Natural killer cell (primary cell): ENCODE data around the gene EEIG2. TPM values are rescaled to one million over a fixed set of nuclear protein-coding genes. Genes with fewer than 3 reads are reported as not detected.

ENCODE experiments used
- ATAC-seq, 3 donors: fragments of 150-1000 bp in 2 of 3; fragments of 200-7000 bp in 1 of 3; cut with Tn5 transposase; 1 replicate in 1 of 3; 2 replicates in 2 of 3; pipeline ENCODE4 v1.10.0; 2021; ENCODE audit warnings: mild to moderate bottlenecking in 2 of 3, moderate library complexity in 2 of 3
- DNase-seq, 2 donors: peaks; one replicate each; pipeline versions ENCODE4 v3.0.0 to v3.0.0-alpha.2; 2013 to 2021; ENCODE audit warnings: mixed read lengths in 1 of 2
- H3K27ac ChIP-seq: one replicate; pipeline ENCODE4 v1.5.1; 2013; ENCODE audit warnings: mild to moderate bottlenecking, low read length
- H3K27me3 ChIP-seq: one replicate; pipeline ENCODE4 v1.6.1; 2013; ENCODE audit warnings: low read length; ENCODE audit not compliant: control insufficient read depth, insufficient read depth
- H3K36me3 ChIP-seq: one replicate; pipeline ENCODE4 v1.6.1; 2013; ENCODE audit warnings: low read length; ENCODE audit not compliant: control insufficient read depth, insufficient read depth
- H3K4me1 ChIP-seq: one replicate; pipeline ENCODE4 v1.6.1; 2013; ENCODE audit warnings: low read length; ENCODE audit not compliant: control insufficient read depth, insufficient read depth
- H3K4me3 ChIP-seq: one replicate; pipeline ENCODE4 v1.5.1; 2013; ENCODE audit warnings: low read length
- H3K9me3 ChIP-seq: one replicate; pipeline ENCODE4 v1.6.1; 2013; ENCODE audit warnings: low read length; ENCODE audit not compliant: control insufficient read depth, insufficient read depth
- H3K27ac Mint-ChIP-seq, 2 donors: one replicate each; pipeline ENCODE4 v1.8.0; 2022; ENCODE audit warnings: mild to moderate bottlenecking in 2 of 2, mixed read lengths in 2 of 2, moderate library complexity in 1 of 2
- H3K27me3 Mint-ChIP-seq, 2 donors: one replicate each; pipeline ENCODE4 v1.8.0; 2022; ENCODE audit warnings: low read depth in 2 of 2, mixed read lengths in 2 of 2
- H3K36me3 Mint-ChIP-seq: one replicate; pipeline ENCODE4 v1.8.0; 2022; ENCODE audit warnings: mixed read lengths
- H3K4me1 Mint-ChIP-seq, 2 donors: one replicate each; pipeline ENCODE4 v1.8.0; 2022; ENCODE audit warnings: mixed read lengths in 2 of 2
- H3K4me3 Mint-ChIP-seq: one replicate; pipeline ENCODE4 v1.8.0; 2022; ENCODE audit warnings: mild to moderate bottlenecking, moderate library complexity, mixed read lengths
- H3K9me3 Mint-ChIP-seq, 2 donors: one replicate each; pipeline ENCODE4 v1.8.0; 2022; ENCODE audit warnings: mixed read lengths in 2 of 2
- WGBS: methylation state at CpG from one replicate; pipeline ENCODE4 v1.1.7; 2013; ENCODE audit warnings: missing lambda C conversion rate; ENCODE audit not compliant: insufficient coverage; 5-methylcytosine and 5-hydroxymethylcytosine counted together
- intact Hi-C: fragments of 100-400 bp; cut with micrococcal nuclease; formaldehyde crosslinking; loops from one replicate; pipeline ENCODE4 v1.14.2; 2022
- total RNA-seq, 4 donors: library from RNA; stranded (reverse); fragments of 120-200 nt in 1 of 4; gene quantifications; one replicate each; pipeline versions ENCODE4 v1.2.3 to v1.2.4, GENCODE V29; 2013 to 2022
- TF ChIP-seq, protein P1 (sequence below): fragments of 200-600 bp; IDR thresholded peaks from one replicate; pipeline ENCODE4 v1.8.0; 2022; ENCODE audit warnings: antibody characterized with exemption

EEIG2 gene
- total RNA-seq, 3 donors from 2014 or later (not counting 1 experiment from before 2014, with no cell fraction given): 18.2 to 23.9 (median 20.3) TPM

DNA sequence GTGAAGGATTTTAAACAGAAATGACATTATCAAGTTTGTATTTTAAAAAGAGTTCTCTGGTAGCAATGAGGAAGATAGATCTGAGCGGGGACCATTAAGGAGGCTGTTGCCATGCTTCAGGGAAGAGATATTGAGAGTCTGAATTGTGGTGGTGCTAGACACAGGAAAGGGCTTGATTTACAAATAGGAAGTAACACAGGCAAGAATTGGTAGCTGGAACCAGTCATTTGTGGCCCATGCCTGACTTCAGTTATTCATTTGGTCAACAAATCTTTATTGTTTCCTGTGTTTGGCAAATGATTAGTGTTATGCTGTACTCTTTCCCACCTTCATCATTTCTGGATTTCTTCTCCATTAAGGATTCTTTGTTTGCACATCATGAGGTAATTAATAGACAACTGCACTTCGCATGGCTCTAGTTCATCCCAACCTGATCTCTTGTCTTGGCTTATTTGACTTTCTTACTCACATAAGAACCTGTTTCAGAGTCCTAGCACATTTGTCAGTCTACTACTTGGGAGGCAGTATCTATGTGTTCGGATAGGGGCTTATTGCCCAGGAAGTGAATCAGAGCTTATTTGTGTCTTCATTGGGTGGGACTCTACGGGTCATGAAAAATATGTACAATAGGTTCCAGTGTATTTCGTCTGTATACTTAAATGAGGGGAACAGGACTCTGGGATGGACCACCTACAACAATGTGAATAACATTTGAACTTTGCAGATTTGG, 32.3 kb downstream of the EEIG2 start:
- Histone ChIP-seq H3K27me3 (no peaks in the 10 kb centered on the region), H3K36me3 (no peaks in the 10 kb centered on the region), H3K4me3 (no peak overlapping the region), H3K27ac (peak overlapping the region; percentile 88), H3K4me1 (peaks cover 14% of the 10 kb centered on the region), H3K9me3 (no peaks in the 10 kb centered on the region)
- Mint-ChIP-seq H3K27me3 (no peaks in the 10 kb centered on the region), H3K9me3 (no peaks in the 10 kb centered on the region), H3K27ac (peak overlapping the region; percentile 88 to 91), H3K36me3 (no peaks in the 10 kb centered on the region), H3K4me1 (peaks cover 40 to 42% of the 10 kb centered on the region in 2 donors), H3K4me3 (peak overlapping the region; percentile 18)
- TF ChIP-seq, protein P1, sequence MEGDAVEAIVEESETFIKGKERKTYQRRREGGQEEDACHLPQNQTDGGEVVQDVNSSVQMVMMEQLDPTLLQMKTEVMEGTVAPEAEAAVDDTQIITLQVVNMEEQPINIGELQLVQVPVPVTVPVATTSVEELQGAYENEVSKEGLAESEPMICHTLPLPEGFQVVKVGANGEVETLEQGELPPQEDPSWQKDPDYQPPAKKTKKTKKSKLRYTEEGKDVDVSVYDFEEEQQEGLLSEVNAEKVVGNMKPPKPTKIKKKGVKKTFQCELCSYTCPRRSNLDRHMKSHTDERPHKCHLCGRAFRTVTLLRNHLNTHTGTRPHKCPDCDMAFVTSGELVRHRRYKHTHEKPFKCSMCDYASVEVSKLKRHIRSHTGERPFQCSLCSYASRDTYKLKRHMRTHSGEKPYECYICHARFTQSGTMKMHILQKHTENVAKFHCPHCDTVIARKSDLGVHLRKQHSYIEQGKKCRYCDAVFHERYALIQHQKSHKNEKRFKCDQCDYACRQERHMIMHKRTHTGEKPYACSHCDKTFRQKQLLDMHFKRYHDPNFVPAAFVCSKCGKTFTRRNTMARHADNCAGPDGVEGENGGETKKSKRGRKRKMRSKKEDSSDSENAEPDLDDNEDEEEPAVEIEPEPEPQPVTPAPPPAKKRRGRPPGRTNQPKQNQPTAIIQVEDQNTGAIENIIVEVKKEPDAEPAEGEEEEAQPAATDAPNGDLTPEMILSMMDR: no peak
- peak; percentile 63 to 83 (median 71) for ATAC-seq
- 85% methylated on average over 5 of the region's 5 CpGs for WGBS
- peak in 1 of 2 donors; percentile 57 for DNase-seq
- intact Hi-C loops: loop anchor here (2.0 to 5.0 kb wide), 2 partner anchors 101 to 765 kb away; partner anchors contain the start of gene PRPF38B

DNA sequence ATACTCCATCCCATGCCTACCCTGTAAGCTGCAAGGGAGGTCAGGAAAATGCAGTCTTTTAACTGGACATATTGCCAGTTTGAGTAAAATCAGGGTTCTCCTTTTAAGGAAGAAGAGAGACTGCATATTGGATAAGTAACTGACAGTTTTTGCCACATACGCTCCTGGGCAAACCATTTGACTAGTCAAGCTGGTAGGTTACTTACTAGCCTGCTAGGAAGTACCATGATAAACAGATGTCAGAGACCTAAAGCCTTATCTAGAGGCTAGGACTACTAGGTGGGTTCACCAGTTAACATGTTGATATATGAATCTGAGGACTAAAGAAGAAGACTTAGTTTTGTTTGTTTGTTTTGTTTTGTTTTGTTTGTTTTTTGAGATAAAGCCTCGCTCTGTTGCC, 33.5 kb downstream of the EEIG2 start:
- H3K4me3 Mint-ChIP-seq: no peak overlapping the region
- TF ChIP-seq, protein P1: no peak

DNA sequence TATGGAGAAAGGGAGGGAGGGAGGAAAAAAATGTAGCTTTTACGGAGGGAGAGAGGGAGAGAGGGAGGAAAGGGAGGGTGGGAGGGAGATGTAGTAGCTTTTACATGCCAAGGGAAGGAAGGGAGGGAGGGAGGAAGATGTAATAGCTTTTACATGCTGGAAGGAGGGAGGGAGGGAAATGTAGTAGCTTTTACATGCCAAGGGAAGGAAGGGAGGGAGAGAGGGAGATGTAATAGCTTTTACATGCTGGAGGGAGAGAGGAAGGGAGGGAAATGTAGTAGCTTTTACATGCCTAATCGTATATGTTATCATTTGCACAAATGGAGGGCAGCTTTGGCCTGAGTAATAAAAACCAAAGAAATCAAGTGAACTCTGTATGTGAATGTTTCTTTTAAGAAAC, 35.6 kb downstream of the EEIG2 start:
- ATAC-seq (no peak), DNase-seq (no peak)
- Mint-ChIP-seq H3K27ac (peak overlapping the region in 1 of 2 donors; percentile 1), H3K4me3 (no peak overlapping the region), H3K27me3 (no peaks in the 10 kb centered on the region), H3K4me1 (peaks cover 29 to 35% of the 10 kb centered on the region in 2 donors), H3K36me3 (no peaks in the 10 kb centered on the region), H3K9me3 (no peaks in the 10 kb centered on the region)
- Histone ChIP-seq H3K4me3 (no peak overlapping the region), H3K27ac (no peak overlapping the region), H3K36me3 (peaks cover 2% of the 10 kb centered on the region), H3K4me1 (peaks cover 11% of the 10 kb centered on the region), H3K9me3 (no peaks in the 10 kb centered on the region), H3K27me3 (no peaks in the 10 kb centered on the region)
- 81% methylated on average over 2 of the region's 2 CpGs for WGBS
- intact Hi-C loops: no loop called here
- TF ChIP-seq, protein P1: no peak

More for the DNA sequence above, 33.5 kb downstream of the EEIG2 start:
- no peaks in the 10 kb centered on the region for H3K9me3 Mint-ChIP-seq
- peaks cover 39 to 44% of the 10 kb centered on the region in 2 donors for H3K4me1 Mint-ChIP-seq
- DNase-seq: no peak
- H3K27ac ChIP-seq: no peak overlapping the region
- H3K4me1 ChIP-seq: peaks cover 14% of the 10 kb centered on the region
- no peaks in the 10 kb centered on the region for H3K27me3 ChIP-seq
- H3K4me3 ChIP-seq: no peak overlapping the region
- H3K9me3 ChIP-seq: no peaks in the 10 kb centered on the region
- no peak for ATAC-seq
- intact Hi-C loops: loop anchor here (2.0 to 5.0 kb wide), 2 partner anchors 99 to 766 kb away; partner anchors contain the start of gene PRPF38B
- no peaks in the 10 kb centered on the region for H3K27me3 Mint-ChIP-seq
- H3K36me3 Mint-ChIP-seq: no peaks in the 10 kb centered on the region
- 93% methylated on average over 2 of the region's 2 CpGs for WGBS
- H3K27ac Mint-ChIP-seq: peak overlapping the region; percentile 43 to 91
- no peaks in the 10 kb centered on the region for H3K36me3 ChIP-seq
